IMR-90 (cell line): ENCODE results near the gene RBBP8.

Source experiments
- MAFK ChIP-seq: IDR thresholded peaks from 2 replicates; pipeline ENCODE4 v1.6.1; 2012; ENCODE audit warnings: low read depth, low read length, improper control_type of control experiment
- TF ChIP-seq, protein P1 (sequence below): fragments of 150-350 bp; IDR thresholded peaks from 2 replicates; pipeline ENCODE4 v1.6.1; 2017; ENCODE audit warnings: mild to moderate bottlenecking, antibody characterized with exemption, low read length, low read depth
- TF ChIP-seq, protein P2 (sequence below): conservative IDR thresholded peaks from 2 replicates; pipeline ENCODE4 v1.5.1; 2012; ENCODE audit warnings: mild to moderate bottlenecking, low read depth, low read length, improper control_type of control experiment

- no peak for TF ChIP-seq MAFK
- TF ChIP-seq, protein P1, sequence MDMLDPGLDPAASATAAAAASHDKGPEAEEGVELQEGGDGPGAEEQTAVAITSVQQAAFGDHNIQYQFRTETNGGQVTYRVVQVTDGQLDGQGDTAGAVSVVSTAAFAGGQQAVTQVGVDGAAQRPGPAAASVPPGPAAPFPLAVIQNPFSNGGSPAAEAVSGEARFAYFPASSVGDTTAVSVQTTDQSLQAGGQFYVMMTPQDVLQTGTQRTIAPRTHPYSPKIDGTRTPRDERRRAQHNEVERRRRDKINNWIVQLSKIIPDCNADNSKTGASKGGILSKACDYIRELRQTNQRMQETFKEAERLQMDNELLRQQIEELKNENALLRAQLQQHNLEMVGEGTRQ: no peak
- TF ChIP-seq, protein P2, sequence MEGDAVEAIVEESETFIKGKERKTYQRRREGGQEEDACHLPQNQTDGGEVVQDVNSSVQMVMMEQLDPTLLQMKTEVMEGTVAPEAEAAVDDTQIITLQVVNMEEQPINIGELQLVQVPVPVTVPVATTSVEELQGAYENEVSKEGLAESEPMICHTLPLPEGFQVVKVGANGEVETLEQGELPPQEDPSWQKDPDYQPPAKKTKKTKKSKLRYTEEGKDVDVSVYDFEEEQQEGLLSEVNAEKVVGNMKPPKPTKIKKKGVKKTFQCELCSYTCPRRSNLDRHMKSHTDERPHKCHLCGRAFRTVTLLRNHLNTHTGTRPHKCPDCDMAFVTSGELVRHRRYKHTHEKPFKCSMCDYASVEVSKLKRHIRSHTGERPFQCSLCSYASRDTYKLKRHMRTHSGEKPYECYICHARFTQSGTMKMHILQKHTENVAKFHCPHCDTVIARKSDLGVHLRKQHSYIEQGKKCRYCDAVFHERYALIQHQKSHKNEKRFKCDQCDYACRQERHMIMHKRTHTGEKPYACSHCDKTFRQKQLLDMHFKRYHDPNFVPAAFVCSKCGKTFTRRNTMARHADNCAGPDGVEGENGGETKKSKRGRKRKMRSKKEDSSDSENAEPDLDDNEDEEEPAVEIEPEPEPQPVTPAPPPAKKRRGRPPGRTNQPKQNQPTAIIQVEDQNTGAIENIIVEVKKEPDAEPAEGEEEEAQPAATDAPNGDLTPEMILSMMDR: no peak
These were observed 28.9 kb downstream of the RBBP8 start for GRCh38 chr18:22962004-22962403.
